OCI-LY1 (cell line): ENCODE data around the gene CADM1.

Experiments used
- EZH2 ChIP-seq: fragments of 200-600 bp; sonication (generic), shearing (Covaris generic); IDR thresholded peaks from 2 replicates; pipeline ENCODE4 v1.8.0; 2017; ENCODE audit warnings: borderline replicate concordance, mixed run types, mild to moderate bottlenecking, antibody characterized with exemption, low read length, moderate library complexity, mixed read lengths
- TF ChIP-seq, protein P1 (sequence below): fragments of 200-600 bp; sonication (generic), shearing (Covaris generic); IDR thresholded peaks from 2 replicates; pipeline ENCODE4 v1.5.1; 2017; ENCODE audit warnings: mild to moderate bottlenecking, antibody characterized with exemption, low read length, moderate library complexity, mixed read lengths

GRCh38 chr11:115462757-115463156, 41.5 kb downstream of the CADM1 start:
- TF ChIP-seq, protein P1, sequence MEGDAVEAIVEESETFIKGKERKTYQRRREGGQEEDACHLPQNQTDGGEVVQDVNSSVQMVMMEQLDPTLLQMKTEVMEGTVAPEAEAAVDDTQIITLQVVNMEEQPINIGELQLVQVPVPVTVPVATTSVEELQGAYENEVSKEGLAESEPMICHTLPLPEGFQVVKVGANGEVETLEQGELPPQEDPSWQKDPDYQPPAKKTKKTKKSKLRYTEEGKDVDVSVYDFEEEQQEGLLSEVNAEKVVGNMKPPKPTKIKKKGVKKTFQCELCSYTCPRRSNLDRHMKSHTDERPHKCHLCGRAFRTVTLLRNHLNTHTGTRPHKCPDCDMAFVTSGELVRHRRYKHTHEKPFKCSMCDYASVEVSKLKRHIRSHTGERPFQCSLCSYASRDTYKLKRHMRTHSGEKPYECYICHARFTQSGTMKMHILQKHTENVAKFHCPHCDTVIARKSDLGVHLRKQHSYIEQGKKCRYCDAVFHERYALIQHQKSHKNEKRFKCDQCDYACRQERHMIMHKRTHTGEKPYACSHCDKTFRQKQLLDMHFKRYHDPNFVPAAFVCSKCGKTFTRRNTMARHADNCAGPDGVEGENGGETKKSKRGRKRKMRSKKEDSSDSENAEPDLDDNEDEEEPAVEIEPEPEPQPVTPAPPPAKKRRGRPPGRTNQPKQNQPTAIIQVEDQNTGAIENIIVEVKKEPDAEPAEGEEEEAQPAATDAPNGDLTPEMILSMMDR: no peak
- TF ChIP-seq EZH2: no peak
